Measurements from ENCODE around the gene ZNF438.

GRCh38 chr10:31035266-31035798, 3.7 kb upstream of the ZNF438 start:
- TF ChIP-seq CTCF (IDR thresholded peaks at IDR 0.05) (no peak), POLR2A (IDR thresholded peaks at IDR 0.05) (no peak)
